GM23338 (cell line): ENCODE data around the gene RUNX1. TPM values are rescaled to one million over a fixed set of nuclear protein-coding genes. Genes with fewer than 3 reads are reported as not detected.

Experiments used
- ATAC-seq: fragments of 200-7000 bp; cut with Tn5 transposase; 3 replicates; pipeline ENCODE4 v1.9.1; 2020
- DNase-seq: peaks from one replicate; pipeline ENCODE4 v3.0.0-alpha.2; 2015; ENCODE audit warnings: low spot score
- H2AFZ ChIP-seq: fragments of 200-600 bp; sonication (generic); 2 replicates; pipeline ENCODE4 v1.8.0; 2016; ENCODE audit warnings: antibody characterized with exemption, mild to moderate bottlenecking, moderate library complexity
- H3F3A ChIP-seq: fragments of 200-600 bp; sonication (generic); replicated peaks from 2 replicates; pipeline ENCODE4 v1.8.0; 2017; ENCODE audit warnings: antibody characterized with exemption, mixed run types, low read depth
- H3K27ac ChIP-seq: fragments of 200-600 bp; sonication (generic); 2 replicates; pipeline ENCODE4 v1.6.1; 2016; ENCODE audit warnings: low read depth
- H3K27me3 ChIP-seq: fragments of 200-600 bp; sonication (generic); 2 replicates; pipeline ENCODE4 v1.8.0; 2016; ENCODE audit warnings: mild to moderate bottlenecking, mixed run types, moderate library complexity; ENCODE audit not compliant: insufficient read depth
- H3K36me3 ChIP-seq: fragments of 200-600 bp; sonication (generic); 2 replicates; pipeline ENCODE4 v1.8.0; 2016; ENCODE audit warnings: mild to moderate bottlenecking; ENCODE audit not compliant: insufficient read depth
- H3K4me1 ChIP-seq: fragments of 200-600 bp; sonication (generic); 2 replicates; pipeline ENCODE4 v1.8.0; 2016; ENCODE audit warnings: mild to moderate bottlenecking, moderate library complexity; ENCODE audit not compliant: insufficient read depth
- H3K4me2 ChIP-seq: fragments of 200-600 bp; sonication (generic); 2 replicates; pipeline ENCODE4 v1.7.1; 2017; ENCODE audit warnings: mixed run types
- H3K4me3 ChIP-seq: fragments of 200-600 bp; sonication (generic); 2 replicates; pipeline ENCODE4 v1.6.1; 2016; ENCODE audit warnings: mixed run types
- H3K79me2 ChIP-seq: fragments of 200-600 bp; sonication (generic); replicated peaks from 2 replicates; pipeline ENCODE4 v1.8.0; 2017; ENCODE audit warnings: mild to moderate bottlenecking; ENCODE audit not compliant: insufficient read depth
- H3K9me2 ChIP-seq: fragments of 200-600 bp; sonication (generic); 2 replicates; pipeline ENCODE4 v1.8.0; 2017; ENCODE audit not compliant: insufficient read depth
- H4K20me1 ChIP-seq: fragments of 200-600 bp; sonication (generic); replicated peaks from 2 replicates; pipeline ENCODE4 v1.8.0; 2017; ENCODE audit warnings: mild to moderate bottlenecking; ENCODE audit not compliant: insufficient read depth
- H3K27ac Mint-ChIP-seq: 2 replicates; pipeline ENCODE4 v1.8.0; 2020; ENCODE audit warnings: inconsistent platforms, mild to moderate bottlenecking, moderate library complexity, mixed read lengths
- H3K27me3 Mint-ChIP-seq: 3 replicates; pipeline ENCODE4 v1.8.0; 2022; ENCODE audit warnings: low read depth, mild to moderate bottlenecking, moderate library complexity, mixed read lengths, inconsistent platforms; ENCODE audit not compliant: insufficient read depth, poor library complexity
- H3K36me3 Mint-ChIP-seq: 3 replicates; pipeline ENCODE4 v1.8.0; 2021; ENCODE audit warnings: low read depth, mild to moderate bottlenecking, inconsistent platforms, moderate library complexity, mixed read lengths
- H3K4me1 Mint-ChIP-seq: 3 replicates; pipeline ENCODE4 v1.8.0; 2020; ENCODE audit warnings: mild to moderate bottlenecking, inconsistent platforms, mixed read lengths
- H3K4me3 Mint-ChIP-seq: 3 replicates; pipeline ENCODE4 v1.8.0; 2021; ENCODE audit warnings: moderate library complexity, mild to moderate bottlenecking, inconsistent platforms, mixed read lengths
- H3K9me3 Mint-ChIP-seq: 3 replicates; pipeline ENCODE4 v1.8.0; 2020; ENCODE audit warnings: moderate library complexity, mild to moderate bottlenecking, inconsistent platforms, mixed read lengths
- CREB1 ChIP-seq: fragments of 250-450 bp; sonication (Bioruptor Pico); IDR thresholded peaks from 2 replicates; pipeline ENCODE4 v1.5.0; 2020; ENCODE audit warnings: low read depth, mild to moderate bottlenecking, moderate library complexity
- CTCF ChIP-seq, 2 experiments: fragments of 200-600 bp in 1 of 2; sonication (generic) in 1 of 2; conservative IDR thresholded peaks; 2 replicates each; pipeline versions ENCODE4 v1.5.1 to v1.6.1; 2016 to 2017; ENCODE audit warnings: antibody characterized with exemption in 2 of 2, low read depth in 2 of 2, mild to moderate bottlenecking in 2 of 2, moderate library complexity in 1 of 2
- ETS1 ChIP-seq: IDR thresholded peaks from 2 replicates; pipeline ENCODE4 v1.6.1; 2016; ENCODE audit warnings: antibody characterized with exemption
- EZH2 ChIP-seq: fragments of 200-600 bp; sonication (generic); IDR thresholded peaks from one replicate; pipeline ENCODE4 v1.8.0; 2017; ENCODE audit warnings: antibody characterized with exemption, mild to moderate bottlenecking, low read depth; ENCODE audit not compliant: unreplicated experiment
- EZH2phosphoT487 ChIP-seq: fragments of 200-600 bp; sonication (generic); IDR thresholded peaks from one replicate; pipeline ENCODE4 v1.8.1; 2018; ENCODE audit warnings: antibody characterized with exemption; ENCODE audit not compliant: unreplicated experiment
- JUNB ChIP-seq: IDR thresholded peaks from one replicate; pipeline ENCODE4 v1.6.1; 2016; ENCODE audit warnings: antibody characterized with exemption; ENCODE audit not compliant: unreplicated experiment
- NANOG ChIP-seq: IDR thresholded peaks from 2 replicates; pipeline ENCODE4 v1.6.1; 2016; ENCODE audit warnings: antibody characterized with exemption, borderline replicate concordance
- POLR2AphosphoS5 ChIP-seq: IDR thresholded peaks from 2 replicates; pipeline ENCODE4 v1.6.1; 2016; ENCODE audit warnings: antibody characterized with exemption, low read depth
- REST ChIP-seq: IDR thresholded peaks from one replicate; pipeline ENCODE4 v1.6.1; 2018; ENCODE audit warnings: antibody characterized with exemption; ENCODE audit not compliant: unreplicated experiment
- STAT1 ChIP-seq: IDR thresholded peaks from one replicate; pipeline ENCODE4 v1.6.1; 2016; ENCODE audit warnings: antibody characterized with exemption; ENCODE audit not compliant: unreplicated experiment
- ZNF114 ChIP-seq: fragments of 250-450 bp; sonication (Bioruptor Pico); IDR thresholded peaks from 2 replicates; pipeline ENCODE4 v1.5.0; 2020; ENCODE audit warnings: mild to moderate bottlenecking, moderate library complexity
- ZNF331 ChIP-seq: fragments of 250-450 bp; sonication (Bioruptor Pico); IDR thresholded peaks from 2 replicates; pipeline ENCODE4 v1.5.0; 2020; ENCODE audit warnings: low read depth, mild to moderate bottlenecking, moderate library complexity
- ZNF462 ChIP-seq: fragments of 250-450 bp; sonication (Bioruptor Pico); IDR thresholded peaks from 2 replicates; pipeline ENCODE4 v1.5.0; 2020; ENCODE audit warnings: mild to moderate bottlenecking, moderate library complexity
- polyA plus RNA-seq: library from polyadenylated mRNA; unstranded; fragments of >200 nt; fragmentation: Nextera tagmentation; extraction: Ambion mirVana; gene quantifications from 2 replicates; pipeline ENCODE4 v1.2.1, GENCODE V29; 2016
- total RNA-seq: library from RNA; depleted of rRNA; stranded (reverse); fragments of >200 nt; shearing (Covaris generic); gene quantifications from 2 replicates; pipeline ENCODE4 v1.2.3, GENCODE V29; 2014

Gene RUNX1
- total and polyA plus RNA-seq, 2 experiments from 2014 or later: 0.29 to 1.1 TPM

- no peak overlapping the region for H3K4me3 Mint-ChIP-seq
- ATAC-seq (no peak), DNase-seq (no peak)
- Histone ChIP-seq H3K27me3 (no peaks in the 10 kb centered on the region), H2AFZ (peak overlapping the region; percentile 8; the same call in 1 of the 2 replicates), H3K4me2 (no peak overlapping the region), H3F3A (no peaks in the 10 kb centered on the region), H3K79me2 (no peaks in the 10 kb centered on the region), H3K36me3 (no peaks in the 10 kb centered on the region), H3K4me1 (0 out of 2 replicates have a peak, but pooled peaks cover 3% of the 10 kb centered on the region), H3K9me2 (no peaks in the 10 kb centered on the region), H3K27ac (no peak overlapping the region), H4K20me1 (no peaks in the 10 kb centered on the region), H3K4me3 (no peak overlapping the region)
- H3K4me1 Mint-ChIP-seq: peaks cover 26% of the 10 kb centered on the region
- H3K27ac Mint-ChIP-seq: no peak overlapping the region
- H3K27me3 Mint-ChIP-seq: peaks cover 1% of the 10 kb centered on the region
- H3K36me3 Mint-ChIP-seq: no peaks in the 10 kb centered on the region
- TF ChIP-seq EZH2phosphoT487 (no peak), CTCF (conservative IDR thresholded peaks at IDR 0.05; ENCODE audit: low read depth in 2 of 2) (no peak), STAT1 (no peak), NANOG (no peak), ETS1 (no peak), ZNF462 (CRISPR knock-in tag) (no peak), CREB1 (CRISPR knock-in tag) (no peak), ZNF331 (CRISPR knock-in tag) (no peak), POLR2AphosphoS5 (no peak), REST (no peak), ZNF114 (no peak), EZH2 (no peak), JUNB (no peak)
- H3K9me3 Mint-ChIP-seq: 0 out of 3 replicates have a peak, but pooled peaks cover 3% of the 10 kb centered on the region
Observed at GRCh38 chr21:35050348-35051286, 1.5 kb upstream of the RUNX1 start.
